Stimulated activated CD8-positive, alpha-beta memory T cell treated with anti-CD3 and anti-CD28 coated beads, Interleukin-4, amount 100 ng/mL, for 48 hours (primary cell): ENCODE data around the gene OR3A2.
"Not testable (repeated sequence)": the region's sequence is repeated elsewhere in the genome, so short reads cannot be mapped to it uniquely, and the experiment has no call there.

Experiments used
- DNase-seq: peaks from one replicate; pipeline ENCODE4 v3.0.0-alpha.2; 2020

OR3A2 gene

DNA sequence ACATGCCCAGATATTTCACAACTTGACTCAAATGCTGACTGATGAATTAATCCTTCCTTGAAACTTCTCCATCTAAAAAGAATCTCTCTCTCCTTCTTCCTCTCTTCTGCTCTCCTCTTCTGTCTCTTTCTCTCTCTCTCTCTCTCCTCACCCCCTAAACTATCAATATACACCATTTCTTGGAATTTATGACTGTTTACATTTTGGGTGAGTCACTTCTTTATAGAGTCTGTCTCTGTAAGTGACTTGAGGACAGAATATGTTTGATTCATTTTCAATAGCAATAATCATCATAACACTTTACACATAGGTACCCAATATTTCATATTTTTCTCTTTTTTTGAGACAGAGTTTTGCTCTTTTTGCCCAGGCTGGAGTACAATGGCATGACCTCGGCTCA, 103.2 kb downstream of the OR3A2 start:
- DNase-seq, result no peak

DNA sequence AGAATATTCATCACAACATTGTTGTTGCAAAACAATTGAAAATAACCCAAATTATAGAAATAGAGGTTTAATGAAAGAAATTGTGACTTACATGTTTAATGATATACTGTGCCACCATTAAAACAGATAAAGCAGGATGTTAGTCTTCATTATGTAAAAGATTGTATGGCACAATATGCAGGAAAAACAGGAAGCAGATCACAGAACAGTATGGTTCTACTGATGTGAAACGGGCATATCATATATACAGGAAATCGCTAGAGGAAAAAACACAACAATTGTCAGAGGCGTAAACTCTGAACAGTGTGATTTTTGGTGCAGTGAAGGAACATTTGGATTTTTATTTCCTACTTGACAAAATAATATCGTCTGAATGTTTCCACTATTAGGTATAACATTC, 110.0 kb downstream of the OR3A2 start:
- DNase-seq, result no peak

DNA sequence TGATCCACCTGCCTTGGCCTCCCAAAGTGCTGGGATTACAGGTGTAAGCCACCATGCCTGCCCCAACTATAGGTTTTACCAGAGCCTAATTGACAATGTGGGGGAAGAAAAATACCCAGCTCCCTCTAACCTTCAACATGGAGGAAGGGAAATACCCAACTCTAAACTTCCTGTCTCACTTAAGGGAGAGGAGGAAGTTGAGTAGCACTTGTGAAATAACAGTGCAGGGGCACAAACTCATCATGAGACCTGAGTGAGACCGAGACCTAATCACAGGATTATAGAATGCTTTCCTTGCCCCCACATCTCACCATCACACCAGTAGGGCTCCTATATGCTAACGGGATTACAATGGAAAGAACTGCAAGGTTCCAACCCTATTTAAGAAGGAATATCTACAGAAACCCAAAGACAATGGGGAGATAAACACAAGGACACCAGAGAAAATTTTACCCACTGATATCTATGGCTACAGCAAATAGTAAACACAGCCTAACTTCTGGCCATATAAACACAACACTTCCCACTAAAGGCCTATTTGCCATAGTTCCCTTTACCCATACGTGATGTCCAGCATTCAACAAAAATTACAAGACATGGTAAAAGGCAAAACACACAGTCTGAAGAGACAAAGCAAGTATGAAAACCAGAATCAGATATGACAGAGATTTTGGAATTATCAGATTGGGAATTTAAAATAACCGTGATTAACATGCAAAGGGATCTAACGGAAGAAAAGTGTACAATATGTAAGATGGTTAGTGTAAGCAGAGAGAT, 114.8 kb downstream of the OR3A2 start:
- DNase-seq, result no peak

- DNase-seq, result no peak
These were observed 125.5 kb downstream of the OR3A2 start for GRCh38 chr17:3260600-3260999.

- no peak for DNase-seq
These were observed 125.9 kb downstream of the OR3A2 start for GRCh38 chr17:3260163-3260562.

GRCh38 chr17:3256575-3256974, 129.5 kb downstream of the OR3A2 start:
- no peak for DNase-seq

GRCh38 chr17:3249013-3249412, 137.1 kb downstream of the OR3A2 start:
- not testable (repeated sequence) for DNase-seq

DNA sequence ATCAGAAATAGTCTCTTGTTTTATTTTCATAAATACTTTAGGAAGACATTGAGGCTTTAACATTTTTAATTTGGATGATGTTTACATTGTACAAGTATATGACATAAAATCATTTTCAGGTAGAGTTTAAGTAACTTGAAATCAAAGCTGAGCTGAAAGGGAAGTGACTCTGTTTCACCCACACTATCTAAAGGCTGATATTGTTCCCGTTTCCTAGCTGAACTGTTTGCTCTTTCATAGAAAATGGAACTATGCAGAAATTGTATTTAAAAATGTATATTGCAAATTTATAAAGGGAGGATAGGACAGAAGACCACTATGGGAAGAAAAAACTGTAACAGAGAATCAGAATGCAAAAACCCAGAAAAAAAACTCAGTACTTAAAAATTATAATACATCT, 141.3 kb downstream of the OR3A2 start:
- not testable (repeated sequence) for DNase-seq

- DNase-seq, result not testable (repeated sequence)
These were observed 145.1 kb downstream of the OR3A2 start for GRCh38 chr17:3241044-3241443.

GRCh38 chr17:3238685-3239084, 147.4 kb downstream of the OR3A2 start:
- not testable (repeated sequence) for DNase-seq

- DNase-seq, result not testable (repeated sequence)
These were observed 153.8 kb downstream of the OR3A2 start for GRCh38 chr17:3232300-3232699.
